Liver (tissue), 9 donors: Measurements from ENCODE around the gene RALGPS1. TPM values are rescaled to one million over a fixed set of nuclear protein-coding genes. Genes with fewer than 3 reads are reported as not detected.

Experiments used
- DNase-seq: peaks from one replicate; pipeline ENCODE4 v3.0.0-alpha.2; 2017; ENCODE audit warnings: low spot score
- H3K27ac ChIP-seq, 2 donors: one replicate each; pipeline ENCODE4 v1.7.0; 2013; ENCODE audit warnings: inconsistent platforms in 2 of 2, low read length in 2 of 2, control low read depth in 1 of 2, low read depth in 1 of 2, mild to moderate bottlenecking in 1 of 2
- H3K27me3 ChIP-seq, 4 donors: one replicate each; pipeline versions ENCODE4 v1.6.1 to v1.7.0; 2013; ENCODE audit warnings: low read length in 3 of 4, inconsistent platforms in 1 of 4, mild to moderate bottlenecking in 1 of 4, moderate library complexity in 1 of 4; ENCODE audit not compliant: control insufficient read depth in 4 of 4, insufficient read depth in 4 of 4
- H3K36me3 ChIP-seq, 4 donors: one replicate each; pipeline versions ENCODE4 v1.6.1 to v1.7.0; 2013; ENCODE audit warnings: low read length in 3 of 4, mild to moderate bottlenecking in 3 of 4, low read depth in 1 of 4, moderate library complexity in 1 of 4; ENCODE audit not compliant: control insufficient read depth in 4 of 4, insufficient read depth in 3 of 4
- H3K4me1 ChIP-seq, 4 donors: one replicate each; pipeline versions ENCODE4 v1.6.1 to v1.7.0; 2013; ENCODE audit warnings: low read length in 3 of 4, mild to moderate bottlenecking in 3 of 4, moderate library complexity in 1 of 4; ENCODE audit not compliant: control insufficient read depth in 4 of 4, insufficient read depth in 4 of 4
- H3K4me3 ChIP-seq, 3 donors: one replicate each; pipeline versions ENCODE4 v1.6.1 to v1.7.0; 2013; ENCODE audit warnings: low read length in 3 of 3, control low read depth in 1 of 3, low read depth in 1 of 3, mild to moderate bottlenecking in 1 of 3
- H3K9ac ChIP-seq, 2 donors: one replicate each; pipeline ENCODE4 v1.7.0; 2013; ENCODE audit warnings: low read length in 2 of 2, mild to moderate bottlenecking in 2 of 2, moderate library complexity in 2 of 2, control low read depth in 1 of 2, low read depth in 1 of 2
- H3K9me3 ChIP-seq, 4 donors: one replicate each; pipeline versions ENCODE4 v1.6.1 to v1.7.0; 2013; ENCODE audit warnings: low read length in 3 of 4; ENCODE audit not compliant: control insufficient read depth in 4 of 4
- ATF3 ChIP-seq: IDR thresholded peaks from 2 replicates; pipeline ENCODE4 v1.6.1; 2016; ENCODE audit warnings: antibody characterized with exemption
- CTCF ChIP-seq: fragments of 150-350 bp; IDR thresholded peaks from 2 replicates; pipeline ENCODE4 v1.5.1; 2017; ENCODE audit warnings: improper control_type of control experiment, low read depth, low read length; ENCODE audit not compliant: missing input control
- EGR1 ChIP-seq, 2 donors: IDR thresholded peaks; 2 replicates each; pipeline ENCODE4 v1.6.1; 2016 to 2018; ENCODE audit warnings: antibody characterized with exemption in 2 of 2, low read depth in 2 of 2
- HNF4G ChIP-seq: IDR thresholded peaks from 2 replicates; pipeline ENCODE4 v1.6.1; 2016; ENCODE audit warnings: antibody characterized with exemption
- JUND ChIP-seq, 2 donors: IDR thresholded peaks; 2 replicates each; pipeline ENCODE4 v1.6.1; 2016; ENCODE audit warnings: antibody characterized with exemption in 2 of 2
- RAD21 ChIP-seq, 2 donors: IDR thresholded peaks; 2 replicates each; pipeline ENCODE4 v1.6.1; 2016; ENCODE audit warnings: antibody characterized with exemption in 2 of 2, mild to moderate bottlenecking in 2 of 2
- REST ChIP-seq: IDR thresholded peaks from 2 replicates; pipeline ENCODE4 v1.6.1; 2016; ENCODE audit warnings: antibody characterized with exemption, mild to moderate bottlenecking
- SP1 ChIP-seq: IDR thresholded peaks from 2 replicates; pipeline ENCODE4 v1.6.1; 2018; ENCODE audit warnings: antibody characterized with exemption, mild to moderate bottlenecking
- TAF1 ChIP-seq: conservative IDR thresholded peaks from 2 replicates; pipeline ENCODE4 v1.6.1; 2016; ENCODE audit warnings: antibody characterized with exemption, mild to moderate bottlenecking
- YY1 ChIP-seq: IDR thresholded peaks from 2 replicates; pipeline ENCODE4 v1.6.1; 2016; ENCODE audit warnings: antibody characterized with exemption, mild to moderate bottlenecking
- WGBS: extraction: QIAGEN DNeasy Blood & Tissue Kit; methylation state at CpG from one replicate; pipeline ENCODE4 v1.1.7; 2013; 5-methylcytosine and 5-hydroxymethylcytosine counted together
- polyA plus RNA-seq, 2 donors: library from polyadenylated mRNA; stranded (reverse) in 1 of 2; unstranded in 1 of 2; fragments of 200-250 nt in 1 of 2; fragments of >200 nt in 1 of 2; fragmentation: Nextera tagmentation in 1 of 2; extraction: Ambion mirVana in 1 of 2; gene quantifications; one replicate each; pipeline versions ENCODE4 v1.2.1 to v1.2.3, GENCODE V29; 2013 to 2015
- total RNA-seq, 2 donors: library from RNA; depleted of rRNA; stranded (reverse); fragments of >200 nt; gene quantifications; one replicate each; pipeline ENCODE4 v1.2.3, GENCODE V29; 2014
- donor health status: healthy.
- donor health status: healthy.
- donor health status: healthy.
- donor health status: healthy.
- donor health status: healthy.

The RALGPS1 gene
- total and polyA plus RNA-seq, 4 donors, result 1.4 to 2.7 (median 2.0) TPM

GRCh38 chr9:127099664-127100063 lies 185.1 kb downstream of the RALGPS1 start:
- Histone ChIP-seq H3K27me3 (no peaks in the 10 kb centered on the region), H3K4me3 (no peak overlapping the region), H3K4me1 (no peaks in the 10 kb centered on the region), H3K9me3 (no peaks in the 10 kb centered on the region), H3K9ac (no peak overlapping the region), H3K27ac (no peak overlapping the region), H3K36me3 (no peaks in the 10 kb centered on the region)
- no peak for DNase-seq
- 88% methylated on average over 3 of the region's 3 CpGs for WGBS
- TF ChIP-seq TAF1, result no peak

GRCh38 chr9:127102176-127102575 lies 187.6 kb downstream of the RALGPS1 start:
- no peaks in the 10 kb centered on the region for H3K4me1 ChIP-seq

More at GRCh38 chr9:127102176-127102575, 187.6 kb downstream of the RALGPS1 start:
- H3K27me3 ChIP-seq, result no peaks in the 10 kb centered on the region
- H3K36me3 ChIP-seq, result no peaks in the 10 kb centered on the region
- no peak overlapping the region for H3K27ac ChIP-seq
- H3K9ac ChIP-seq, result no peak overlapping the region
- no peaks in the 10 kb centered on the region for H3K9me3 ChIP-seq
- DNase-seq, result no peak
- no peak for TF ChIP-seq TAF1
- no peak for TF ChIP-seq EGR1 (IDR thresholded peaks at IDR 0.05; ENCODE audit: low read depth in 2 of 2)
- no peak for TF ChIP-seq HNF4G
- TF ChIP-seq RAD21 (IDR thresholded peaks at IDR 0.05), result no peak
- TF ChIP-seq SP1, result no peak
- no peak for TF ChIP-seq REST
- TF ChIP-seq JUND (IDR thresholded peaks at IDR 0.05), result no peak
- no peak for TF ChIP-seq CTCF
- no peak for TF ChIP-seq YY1
- no peak for TF ChIP-seq ATF3
- no peak overlapping the region for H3K4me3 ChIP-seq
